Stimulated activated CD4-positive, alpha-beta T cell treated with anti-CD3 and anti-CD28 coated beads, Interleukin-1b, Interleukin-23, amount 100 ng/mL, for 4 hours (primary cell): ENCODE measurements around the gene TNFRSF12A.

Experiments
- DNase-seq, 2 donors: peaks; one replicate each; pipeline ENCODE4 v3.0.0-alpha.2; 2020; ENCODE audit warnings: low read depth in 2 of 2

Gene TNFRSF12A

DNA sequence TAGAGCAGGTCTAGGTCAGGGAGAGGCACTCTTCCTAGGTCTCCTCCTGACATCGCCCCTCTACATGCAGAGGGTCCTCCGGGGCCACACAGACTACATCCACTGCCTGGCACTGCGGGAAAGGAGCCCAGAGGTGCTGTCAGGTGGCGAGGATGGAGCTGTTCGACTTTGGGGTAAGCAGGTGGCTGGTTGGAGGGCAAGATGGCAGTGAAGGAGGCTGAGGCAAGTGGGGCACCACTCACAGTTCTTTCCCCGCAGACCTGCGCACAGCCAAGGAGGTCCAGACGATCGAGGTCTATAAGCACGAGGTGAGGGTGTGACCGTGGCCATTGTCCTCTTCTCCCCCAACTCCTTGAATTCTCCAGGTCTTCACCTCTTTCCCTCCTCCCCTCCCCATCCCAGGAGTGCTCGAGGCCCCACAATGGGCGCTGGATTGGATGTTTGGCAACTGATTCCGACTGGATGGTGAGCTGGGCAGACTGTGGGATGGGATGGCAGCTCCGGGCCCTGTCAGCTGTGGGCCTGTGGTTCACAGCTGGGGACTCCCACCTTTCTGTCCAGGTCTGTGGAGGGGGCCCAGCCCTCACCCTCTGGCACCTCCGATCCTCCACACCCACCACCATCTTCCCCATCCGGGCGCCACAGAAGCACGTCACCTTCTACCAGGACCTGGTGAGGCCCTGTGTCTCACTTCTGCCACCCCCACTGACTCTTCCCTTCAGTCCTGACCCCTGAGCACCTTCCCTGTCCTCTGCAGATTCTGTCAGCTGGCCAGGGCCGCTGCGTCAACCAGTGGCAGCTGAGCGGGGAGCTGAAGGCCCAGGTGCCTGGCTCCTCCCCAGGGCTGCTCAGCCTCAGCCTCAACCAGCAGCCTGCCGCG lies 6.7 kb downstream of the TNFRSF12A start:
- no peak for DNase-seq

DNA sequence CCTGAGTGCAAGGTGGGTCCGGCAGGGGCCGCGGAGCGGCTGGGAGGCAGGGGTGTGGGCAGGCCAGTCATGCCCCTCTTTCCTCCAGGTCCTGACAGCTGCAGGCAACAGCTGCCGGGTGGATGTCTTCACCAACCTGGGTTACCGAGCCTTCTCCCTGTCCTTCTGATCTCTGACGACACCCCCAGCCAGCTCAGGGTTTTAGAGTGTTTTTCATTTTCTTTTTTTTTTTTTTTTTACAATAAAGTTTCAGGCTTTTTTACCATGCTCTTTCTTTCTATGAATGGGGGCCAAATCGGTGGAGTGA lies 7.3 kb downstream of the TNFRSF12A start:
- no peak for DNase-seq

DNA sequence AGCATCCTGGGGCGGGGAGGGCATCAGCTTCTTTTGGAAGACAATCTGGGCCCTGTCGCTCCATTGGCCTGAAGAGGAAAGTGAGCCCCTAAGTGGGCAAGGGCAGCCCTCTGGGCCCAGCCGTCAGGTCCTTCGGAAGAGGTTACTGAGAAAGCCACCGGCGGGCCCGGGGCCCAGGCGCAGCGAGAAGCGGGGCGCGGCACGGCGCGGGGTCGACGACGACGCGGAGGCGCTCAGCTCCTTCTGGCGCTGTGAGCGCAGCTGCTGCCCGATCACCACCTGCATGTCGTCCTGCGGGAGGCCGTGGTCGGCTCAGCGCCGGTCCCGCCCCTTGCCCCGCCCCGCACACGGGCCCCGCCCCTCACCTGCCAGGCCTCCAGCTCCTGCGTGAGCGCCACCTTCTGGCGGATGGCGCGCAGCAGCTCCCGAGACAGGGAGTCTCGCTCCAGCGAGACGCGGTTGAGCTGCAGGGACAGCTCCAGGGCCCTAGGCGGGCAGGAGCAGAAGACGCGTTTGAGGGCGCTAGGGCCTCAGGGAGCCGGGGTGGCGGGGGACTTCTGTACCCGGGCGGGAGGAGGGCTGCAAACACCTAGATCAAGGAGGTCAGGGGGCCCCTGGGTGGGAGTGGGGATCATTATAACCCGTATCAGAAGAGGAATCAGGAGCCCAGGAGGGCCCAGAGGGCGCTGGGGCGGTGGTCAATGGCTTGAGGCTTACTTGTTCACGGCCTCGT lies 8.0 kb downstream of the TNFRSF12A start:
- peak; percentile 86 to 91 for DNase-seq

DNA sequence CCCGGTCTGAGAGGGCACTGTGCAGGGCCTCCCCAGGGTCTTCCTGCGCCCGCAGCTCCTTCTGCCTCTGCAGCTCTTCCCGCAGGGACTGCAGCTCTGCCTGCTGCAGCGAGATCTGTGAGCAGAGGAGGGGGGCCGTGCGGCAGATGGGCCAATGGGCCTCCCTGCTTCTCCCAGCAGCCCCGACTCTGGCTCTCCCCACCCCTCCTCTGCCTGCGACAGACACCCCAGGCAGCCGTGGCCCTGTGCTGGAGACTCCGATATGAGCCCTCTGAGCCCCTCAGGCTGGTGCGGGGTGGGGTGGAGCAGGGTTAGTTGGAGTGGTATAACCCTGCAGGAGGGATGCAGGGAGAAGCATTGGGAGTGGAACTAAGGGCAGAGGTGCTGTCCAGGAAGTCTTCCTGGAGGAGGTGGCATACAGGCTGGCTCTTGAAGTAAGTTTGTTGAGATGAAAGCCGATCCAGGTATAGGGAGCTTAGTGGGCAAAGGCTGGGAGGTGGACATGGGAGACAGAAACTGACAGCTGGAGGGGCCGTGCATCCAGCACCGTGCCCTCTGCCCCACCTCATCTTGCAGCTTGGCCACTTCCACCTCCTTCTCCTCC lies 8.7 kb downstream of the TNFRSF12A start:
- no peak for DNase-seq

DNA sequence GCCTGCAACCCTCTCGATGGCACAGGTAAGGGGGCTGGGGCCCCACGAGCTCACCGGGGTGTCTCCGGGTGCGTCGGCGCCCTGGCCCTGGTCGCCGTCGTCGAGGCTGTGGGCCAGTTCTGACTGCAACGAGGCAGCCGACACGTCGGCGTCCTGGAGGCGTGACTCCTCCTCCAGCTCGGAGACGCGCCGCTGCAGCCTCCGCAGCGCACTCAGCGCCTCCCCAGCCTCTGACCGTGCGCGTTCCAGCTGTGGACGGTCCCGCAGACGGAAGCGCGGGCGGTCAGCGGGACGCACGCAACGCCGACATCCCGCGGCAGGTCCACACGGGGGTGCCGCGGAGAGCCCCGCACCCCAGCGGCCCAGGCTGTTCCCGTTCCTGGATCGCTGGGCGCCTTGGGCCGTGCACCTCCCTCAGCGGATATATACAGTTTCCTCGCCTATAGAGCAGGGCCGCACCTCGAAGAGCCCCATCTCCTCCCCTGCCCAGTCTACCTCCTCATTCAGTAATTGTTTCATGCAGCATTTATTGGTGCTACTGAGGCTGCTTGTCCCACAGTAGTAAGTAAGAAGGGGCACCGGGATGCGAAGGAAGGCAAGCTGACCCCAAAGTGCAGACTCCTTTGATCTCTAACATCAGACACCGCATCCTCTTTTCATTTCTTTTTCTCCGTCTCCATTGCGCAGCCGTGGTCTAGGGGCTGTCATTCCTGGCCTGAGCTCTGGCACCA lies 9.5 kb downstream of the TNFRSF12A start:
- DNase-seq = no peak

DNA sequence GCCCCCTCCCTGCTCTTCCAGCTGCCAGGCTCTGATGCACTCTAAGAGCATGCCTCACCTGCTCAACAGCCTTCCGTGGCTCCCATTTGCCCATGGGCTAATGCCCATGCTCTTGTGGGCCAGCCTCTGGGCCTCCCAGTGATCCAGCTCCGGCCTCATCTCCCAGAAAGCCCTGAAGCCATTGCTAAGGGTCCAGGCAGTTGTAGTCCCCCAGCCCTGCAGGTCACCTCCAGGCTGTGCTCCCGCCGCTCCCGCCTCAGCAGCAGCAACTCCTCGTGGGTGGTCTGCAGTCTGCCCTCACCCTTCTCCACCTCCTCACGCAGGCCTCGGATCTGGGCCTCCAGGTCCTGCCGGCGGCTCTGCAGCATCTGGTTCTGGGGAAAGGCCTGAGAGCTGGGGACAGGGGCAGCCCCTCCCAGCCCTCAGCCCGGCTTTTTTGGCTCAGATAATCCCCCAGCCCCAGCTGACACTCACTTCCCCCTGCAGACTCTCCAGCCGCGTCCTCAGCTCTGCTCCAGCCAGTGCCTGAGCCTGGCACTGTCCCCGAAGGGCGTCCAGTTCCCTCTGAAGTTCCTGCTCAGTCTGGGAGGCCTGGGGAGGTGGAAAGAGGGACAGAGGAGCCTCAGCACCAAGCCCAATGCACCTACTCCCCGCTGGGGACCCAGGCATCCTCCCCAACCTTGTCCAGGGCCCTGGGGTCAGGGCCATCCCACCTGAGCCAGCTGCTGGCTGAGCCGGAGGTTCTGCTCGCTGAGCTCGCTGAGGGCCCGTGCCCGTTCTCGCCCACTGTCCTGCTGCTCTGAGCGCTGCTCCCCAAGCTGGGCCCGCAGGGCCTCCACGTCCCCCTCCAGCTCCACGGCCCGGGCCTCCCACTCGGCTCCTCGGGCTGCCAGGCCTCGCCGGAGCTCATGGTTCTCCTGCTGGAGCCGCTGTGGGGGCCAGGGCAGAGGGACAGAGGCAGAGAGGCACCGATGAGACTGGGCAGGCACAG lies 10.3 kb downstream of the TNFRSF12A start:
- no peak for DNase-seq

DNA sequence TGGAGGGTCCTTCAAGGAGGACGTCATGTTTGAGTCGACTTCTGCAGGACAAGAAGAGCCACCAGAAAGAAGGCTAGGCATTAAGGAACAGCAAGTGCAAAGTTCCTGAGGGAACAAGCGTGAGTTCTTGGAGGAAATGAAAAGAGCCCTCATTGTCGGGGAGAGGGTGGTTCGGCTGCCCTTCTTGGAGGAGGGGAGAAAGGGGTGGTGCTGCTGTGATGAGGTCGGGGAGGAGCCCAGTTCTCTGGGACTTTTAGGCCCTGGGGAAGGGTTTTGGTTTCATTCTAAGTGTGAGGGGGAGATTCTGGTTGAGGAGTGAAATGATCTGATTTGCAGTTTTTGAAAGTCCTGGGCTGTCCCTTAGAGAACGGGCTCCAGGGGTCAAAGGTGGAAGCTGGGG lies 12.5 kb downstream of the TNFRSF12A start:
- DNase-seq = no peak

DNA sequence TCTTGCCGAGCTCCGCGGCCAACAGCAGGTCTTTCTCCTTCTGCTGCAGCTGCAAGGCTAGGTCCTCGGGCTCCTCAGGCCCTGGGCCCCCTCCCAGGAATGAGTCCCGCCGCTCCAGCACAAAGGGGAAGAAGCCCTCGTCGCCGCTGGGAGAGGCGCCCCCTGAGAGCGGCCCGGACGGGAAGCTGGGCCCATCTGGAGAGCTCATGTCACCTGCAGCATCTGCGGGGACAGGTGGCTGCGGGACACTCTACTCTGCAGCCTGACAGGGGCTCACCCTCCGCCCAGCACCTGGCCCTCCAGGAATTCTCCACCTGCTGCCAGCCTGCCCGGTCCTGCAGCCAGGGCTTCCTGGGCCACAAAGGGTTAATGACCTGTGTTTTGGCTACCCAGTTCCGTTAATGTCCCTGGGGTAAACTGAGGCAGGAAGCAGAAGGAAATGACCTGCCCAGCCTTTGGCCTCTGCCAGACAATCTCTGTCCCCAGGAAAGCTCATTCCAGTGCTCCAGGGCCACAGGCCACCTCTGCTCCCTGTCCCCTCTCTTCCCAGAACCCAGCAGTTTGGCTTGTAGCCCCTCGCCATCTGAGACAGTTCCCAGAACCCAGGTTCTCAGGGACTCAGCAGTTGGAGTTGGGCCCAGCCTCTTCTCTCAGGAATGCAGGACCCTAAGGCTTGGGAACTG lies 15.3 kb downstream of the TNFRSF12A start:
- DNase-seq = no peak

DNA sequence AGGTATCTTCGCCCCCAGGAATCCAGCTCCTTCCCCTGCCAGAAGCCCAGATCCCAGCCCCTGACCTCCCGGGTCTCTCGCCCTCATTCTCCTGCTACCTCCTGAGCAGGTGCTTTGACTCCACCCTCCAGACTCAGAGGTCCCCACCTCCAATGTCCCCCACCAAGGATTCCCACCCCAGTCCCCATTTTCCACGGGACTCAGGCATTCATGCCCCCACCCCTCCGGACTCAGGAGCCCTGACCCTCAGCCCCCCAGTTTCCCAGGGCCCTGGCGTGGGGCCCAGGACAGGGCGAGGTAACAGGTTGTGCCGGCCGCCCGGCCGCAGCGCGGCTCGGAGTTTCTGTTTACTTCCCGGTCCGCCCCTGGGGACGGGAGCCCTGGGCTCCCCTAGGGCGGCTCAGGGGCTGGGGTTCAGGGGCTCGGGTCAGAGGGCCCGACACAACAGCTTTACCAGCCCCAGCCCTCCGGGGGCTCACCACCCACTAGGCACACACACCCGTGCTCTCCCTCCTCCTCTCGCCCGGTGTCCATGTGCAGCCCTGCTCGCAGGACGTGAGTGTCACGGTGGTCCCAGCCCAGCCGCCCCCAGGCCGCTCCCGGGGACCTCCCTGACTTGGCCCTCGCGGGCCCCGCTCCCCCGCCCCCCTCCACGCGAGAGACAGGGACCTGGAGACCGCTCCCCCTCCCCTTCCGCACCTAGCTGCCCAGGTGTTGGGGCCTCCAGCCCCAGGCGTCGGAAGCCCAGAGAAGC lies 16.0 kb downstream of the TNFRSF12A start:
- DNase-seq = no peak

DNA sequence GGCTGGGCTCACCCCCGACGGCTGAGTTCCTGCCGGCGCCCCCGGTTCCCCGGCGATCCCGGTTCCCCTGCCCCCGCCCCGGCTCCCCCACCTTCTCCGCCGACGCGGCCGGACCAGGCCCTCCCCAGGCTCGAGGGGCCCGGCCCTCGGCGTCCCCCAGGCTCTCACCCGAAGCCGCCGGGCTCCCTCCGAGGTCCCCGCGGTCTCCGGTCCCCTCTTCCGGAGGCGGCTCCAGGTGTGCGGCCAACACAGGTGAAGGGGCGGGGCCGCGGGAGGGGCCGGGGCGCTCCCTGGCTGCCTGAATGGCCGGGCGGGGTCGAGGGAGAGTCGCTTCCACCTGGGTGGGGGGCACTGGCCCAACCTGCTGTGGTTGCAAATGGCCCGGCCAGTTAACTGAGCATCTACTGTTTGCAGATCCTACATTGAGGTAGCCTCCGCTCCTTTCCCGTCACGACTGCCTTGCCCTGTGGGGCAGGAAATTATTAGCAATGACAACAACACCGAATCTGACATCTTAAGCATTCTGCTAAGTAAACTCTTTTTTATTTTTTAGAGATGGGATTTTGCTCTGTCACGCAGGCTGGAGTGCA lies 16.7 kb downstream of the TNFRSF12A start, which contains the start of gene BICDL2:
TSS of gene BICDL2 (minus strand) at position 219 of the 590 bp plus-strand sequence. CDS start 1,448 bp downstream, outside the sequence.
- no peak for DNase-seq

DNA sequence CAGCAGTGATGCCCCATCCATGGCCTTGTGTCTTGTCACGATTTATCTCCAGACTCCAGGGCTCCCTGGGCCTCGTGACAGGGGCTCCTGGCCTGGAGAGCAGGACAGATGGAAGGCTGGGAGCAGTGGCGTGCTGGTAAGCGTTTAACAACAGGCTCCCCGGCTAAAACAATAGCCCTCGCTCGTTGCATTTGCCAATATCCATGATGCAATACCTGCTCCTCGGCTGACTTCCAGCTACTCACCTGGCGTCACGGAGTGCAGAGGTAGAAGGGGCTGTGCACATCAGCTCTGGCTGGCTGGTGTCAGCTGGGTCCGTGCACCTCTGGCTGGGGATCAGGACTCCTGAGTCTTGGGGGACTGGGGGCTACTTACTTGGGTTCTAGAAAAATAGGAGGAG lies 18.1 kb downstream of the TNFRSF12A start:
- DNase-seq = no peak

DNA sequence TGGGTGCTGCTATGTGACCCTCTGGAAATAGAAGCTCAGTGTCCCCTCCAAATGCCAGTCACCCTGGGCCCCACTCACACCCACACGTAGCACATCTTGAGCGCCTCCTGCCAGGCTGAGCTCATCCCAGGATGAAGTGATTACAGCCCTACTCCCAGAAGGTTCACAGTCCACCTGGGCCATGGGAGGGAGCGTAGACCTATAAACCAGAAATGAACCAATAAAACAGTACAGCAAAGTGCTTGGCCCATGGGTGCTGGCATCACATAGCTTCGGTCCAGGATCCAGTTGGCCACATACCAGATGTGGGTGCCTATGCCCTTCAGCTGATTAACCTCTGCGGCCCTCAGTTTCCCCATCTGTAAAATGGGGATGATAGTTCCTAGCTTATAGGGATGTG lies 18.7 kb downstream of the TNFRSF12A start:
- DNase-seq = no peak

DNA sequence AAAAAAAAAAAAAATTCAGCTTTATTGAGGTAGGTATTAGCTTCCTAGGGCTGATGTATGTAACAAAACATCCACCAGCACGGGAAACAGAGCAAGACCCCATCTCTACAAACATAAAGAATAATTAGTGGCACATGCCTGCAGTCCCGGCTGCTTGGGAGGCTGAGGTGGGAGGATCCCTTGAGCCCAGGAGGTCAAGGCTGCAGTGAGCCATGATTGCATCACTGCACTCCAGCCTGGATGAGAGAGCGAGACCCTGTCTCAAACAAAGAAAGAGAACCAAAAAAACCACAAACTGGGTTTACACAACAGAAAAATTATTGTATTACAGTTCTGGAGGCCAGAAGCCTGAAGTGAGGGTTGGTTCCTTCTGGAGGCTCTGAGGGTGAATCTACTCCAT lies 22.2 kb downstream of the TNFRSF12A start:
- no peak for DNase-seq

DNA sequence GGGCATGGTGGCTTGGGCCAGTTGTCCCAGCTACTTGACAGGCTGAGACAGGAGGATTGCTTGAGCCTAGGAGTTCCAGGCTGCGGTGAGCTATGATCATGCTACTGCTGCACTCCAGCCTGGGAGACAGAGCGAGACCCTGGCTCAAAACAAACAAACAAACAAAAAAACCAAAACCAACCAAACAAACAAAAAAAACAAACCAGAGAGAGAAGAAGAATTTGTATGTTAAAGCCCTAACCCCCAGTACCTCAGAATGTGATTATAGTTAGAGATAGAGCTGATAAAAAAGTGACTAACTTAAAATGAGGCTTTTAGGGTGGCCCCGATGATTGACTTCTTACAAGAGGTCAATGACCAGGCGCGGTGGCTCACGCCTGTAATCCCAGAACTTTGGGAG lies 24.5 kb downstream of the TNFRSF12A start:
- no peak for DNase-seq

DNA sequence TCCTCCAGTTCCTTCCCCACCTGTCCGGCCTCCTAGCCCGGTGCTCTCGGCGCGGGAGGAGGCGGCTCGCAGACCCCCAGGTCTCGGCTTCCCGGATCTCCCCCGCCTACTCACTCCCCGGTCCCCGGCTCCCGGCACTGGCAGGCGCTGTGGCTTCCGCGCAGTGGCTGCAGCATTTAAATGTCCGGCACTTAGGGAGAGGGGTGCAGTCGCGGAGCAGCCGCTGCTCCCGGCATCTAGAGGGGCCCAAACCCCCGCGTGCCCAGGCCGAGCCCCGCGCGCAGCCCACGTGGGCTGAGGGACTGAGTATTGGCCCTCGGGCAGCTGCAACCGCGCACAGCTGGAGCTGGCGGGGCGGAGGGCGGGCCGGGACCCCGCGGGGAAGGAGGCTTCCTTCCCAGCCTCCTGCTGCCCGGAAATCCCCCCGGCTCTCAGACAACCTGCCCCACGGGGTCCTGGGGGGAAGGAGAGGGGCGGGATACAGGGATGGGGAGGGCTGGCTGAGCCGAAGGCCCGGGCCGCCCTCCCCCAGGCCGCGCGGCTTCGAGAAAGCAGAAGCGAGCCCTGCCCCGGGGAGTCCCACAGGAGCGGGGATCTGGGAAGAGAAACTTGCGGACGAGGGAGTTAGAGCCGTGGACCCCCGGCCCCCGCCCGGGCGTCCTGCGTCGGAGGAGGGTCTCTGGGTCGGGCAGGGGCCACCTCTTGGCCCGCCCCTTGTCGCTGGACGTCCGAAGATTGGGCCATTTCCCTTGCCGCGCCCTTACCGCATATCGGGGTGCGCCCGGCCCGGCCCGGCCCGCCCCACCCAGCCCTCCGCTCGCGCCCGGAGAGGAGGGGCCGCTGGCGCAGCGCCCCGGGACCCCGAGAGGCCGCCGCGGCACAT lies 25.8 kb downstream of the TNFRSF12A start, which contains the start of gene MMP25:
TSS of gene MMP25 (plus strand) at position 804 of the 883 bp plus-strand sequence. CDS start 357 bp downstream, outside the sequence.
- DNase-seq = no peak

DNA sequence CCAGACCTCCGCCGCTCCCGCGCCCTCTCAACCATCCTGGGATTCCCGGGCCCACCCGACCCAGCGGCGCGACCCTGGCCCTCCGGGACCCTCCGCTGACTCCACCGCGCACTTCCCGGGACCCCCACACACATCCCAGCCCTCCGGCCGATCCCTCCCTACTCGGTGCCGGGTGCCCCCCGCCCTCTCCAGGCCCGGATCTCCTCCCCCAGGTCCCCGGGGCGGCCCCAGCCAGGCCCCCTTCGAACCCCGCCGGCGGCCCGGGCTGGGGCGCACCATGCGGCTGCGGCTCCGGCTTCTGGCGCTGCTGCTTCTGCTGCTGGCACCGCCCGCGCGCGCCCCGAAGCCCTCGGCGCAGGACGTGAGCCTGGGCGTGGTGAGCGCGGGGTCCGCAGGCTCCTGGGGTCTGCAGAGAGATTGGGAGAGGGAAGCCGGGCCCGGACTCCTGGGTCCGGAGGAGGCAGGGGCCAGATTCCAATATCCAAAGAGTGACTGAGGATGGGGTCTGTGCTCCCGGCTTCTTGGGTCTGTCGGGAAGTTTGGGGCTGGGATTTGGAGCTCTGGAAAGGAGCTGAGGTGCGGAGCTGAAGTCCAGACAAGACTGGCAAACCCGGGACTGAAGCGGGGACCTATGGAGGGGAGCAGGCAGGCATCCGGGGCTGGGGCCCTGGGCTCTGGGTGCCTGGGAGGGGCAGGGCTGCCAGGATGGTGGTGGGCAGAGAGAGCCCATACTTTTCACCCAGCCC lies 26.6 kb downstream of the TNFRSF12A start:
- DNase-seq = no peak

DNA sequence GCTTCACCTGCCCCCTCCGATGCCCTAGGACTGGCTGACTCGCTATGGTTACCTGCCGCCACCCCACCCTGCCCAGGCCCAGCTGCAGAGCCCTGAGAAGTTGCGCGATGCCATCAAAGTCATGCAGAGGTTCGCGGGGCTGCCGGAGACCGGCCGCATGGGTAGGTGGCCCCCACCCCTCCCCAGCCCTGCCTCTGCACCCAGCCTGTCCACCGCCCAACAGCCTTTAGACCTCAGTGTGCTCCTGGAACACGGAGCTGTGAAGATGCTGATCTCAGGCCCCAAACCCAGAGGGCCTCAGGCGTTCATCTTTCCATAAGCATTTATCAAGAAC lies 27.2 kb downstream of the TNFRSF12A start:
- DNase-seq = no peak
